Trophoblast cell (in vitro differentiated cells and primary cell): ENCODE data around the gene LRRC56.

ENCODE experiments used
- DNase-seq, 2 donors: peaks; one replicate each; pipeline ENCODE4 v3.0.0-alpha.2; 2016
- H2AFZ ChIP-seq: 2 replicates; pipeline ENCODE4 v1.6.1; 2013; ENCODE audit warnings: low read length, moderate library complexity, mild to moderate bottlenecking; ENCODE audit not compliant: insufficient read depth, poor library complexity
- H2AK5ac ChIP-seq: 2 replicates; pipeline ENCODE4 v1.6.1; 2013; ENCODE audit warnings: mild to moderate bottlenecking, low read length
- H2BK120ac ChIP-seq: 2 replicates; pipeline ENCODE4 v1.6.1; 2013; ENCODE audit warnings: low read length, mild to moderate bottlenecking, moderate library complexity; ENCODE audit not compliant: insufficient read depth, poor library complexity
- H2BK12ac ChIP-seq: 2 replicates; pipeline ENCODE4 v1.6.1; 2013; ENCODE audit warnings: mild to moderate bottlenecking, low read length, moderate library complexity
- H2BK5ac ChIP-seq: 2 replicates; pipeline ENCODE4 v1.6.1; 2013; ENCODE audit warnings: low read length, low read depth, moderate library complexity, mild to moderate bottlenecking; ENCODE audit not compliant: poor library complexity
- H3K14ac ChIP-seq: 2 replicates; pipeline ENCODE4 v1.6.1; 2013; ENCODE audit warnings: mild to moderate bottlenecking, low read length
- H3K18ac ChIP-seq: 2 replicates; pipeline ENCODE4 v1.6.1; 2013; ENCODE audit warnings: mild to moderate bottlenecking, low read length
- H3K23ac ChIP-seq: 2 replicates; pipeline ENCODE4 v1.6.1; 2013; ENCODE audit warnings: low read length
- H3K27ac ChIP-seq: 2 replicates; pipeline ENCODE4 v1.5.1; 2013; ENCODE audit warnings: low read depth, mild to moderate bottlenecking, inconsistent platforms, low read length, moderate library complexity
- H3K27me3 ChIP-seq: 2 replicates; pipeline ENCODE4 v1.6.1; 2013; ENCODE audit warnings: inconsistent platforms, mild to moderate bottlenecking, low read length, moderate library complexity; ENCODE audit not compliant: insufficient read depth
- H3K36me3 ChIP-seq, 2 experiments: 1 replicate in 1 of 2; 2 replicates in 1 of 2; pipeline ENCODE4 v1.6.1; 2013; ENCODE audit warnings: low read length in 2 of 2, mild to moderate bottlenecking in 2 of 2, moderate library complexity in 1 of 2; ENCODE audit not compliant: insufficient read depth in 2 of 2, control insufficient read depth in 1 of 2
- H3K4ac ChIP-seq: 2 replicates; pipeline ENCODE4 v1.6.1; 2013; ENCODE audit warnings: low read depth, mild to moderate bottlenecking, low read length, moderate library complexity
- H3K4me1 ChIP-seq, 2 experiments: 1 replicate in 1 of 2; 2 replicates in 1 of 2; pipeline ENCODE4 v1.6.1; 2013; ENCODE audit warnings: low read length in 2 of 2, mild to moderate bottlenecking in 2 of 2, moderate library complexity in 1 of 2; ENCODE audit not compliant: insufficient read depth in 2 of 2, control insufficient read depth in 1 of 2
- H3K4me2 ChIP-seq: 2 replicates; pipeline ENCODE4 v1.6.1; 2013; ENCODE audit warnings: inconsistent platforms, mild to moderate bottlenecking, low read length, moderate library complexity
- H3K4me3 ChIP-seq: 2 replicates; pipeline ENCODE4 v1.5.1; 2013; ENCODE audit warnings: mild to moderate bottlenecking, low read depth, low read length, inconsistent platforms
- H3K79me1 ChIP-seq: one replicate; pipeline ENCODE4 v1.6.1; 2013; ENCODE audit warnings: low read length
- H3K79me2 ChIP-seq: 2 replicates; pipeline ENCODE4 v1.6.1; 2013; ENCODE audit warnings: low read length, mild to moderate bottlenecking; ENCODE audit not compliant: control insufficient read depth, insufficient read depth, poor library complexity
- H3K9ac ChIP-seq: 2 replicates; pipeline ENCODE4 v1.6.1; 2013; ENCODE audit warnings: mild to moderate bottlenecking, low read length
- H3K9me3 ChIP-seq: 2 replicates; pipeline ENCODE4 v1.6.1; 2013; ENCODE audit warnings: low read depth, mild to moderate bottlenecking, control low read depth, inconsistent platforms, low read length; ENCODE audit not compliant: insufficient read depth
- H4K12ac ChIP-seq: 2 replicates; pipeline ENCODE4 v1.6.1; 2013; ENCODE audit warnings: low read depth, mild to moderate bottlenecking, low read length, moderate library complexity
- H4K8ac ChIP-seq: 2 replicates; pipeline ENCODE4 v1.6.1; 2013; ENCODE audit warnings: low read depth, mild to moderate bottlenecking, low read length, moderate library complexity
- H4K91ac ChIP-seq: one replicate; pipeline ENCODE4 v1.6.1; 2013; ENCODE audit warnings: low read depth, mild to moderate bottlenecking, low read length, moderate library complexity
- WGBS: extraction: QIAGEN DNeasy Blood & Tissue Kit; methylation state at CpG from one replicate; pipeline ENCODE4 v1.1.7; 2013; ENCODE audit warnings: missing lambda C conversion rate; ENCODE audit not compliant: insufficient read length, insufficient coverage; ENCODE audit errors: extremely low coverage; 5-methylcytosine and 5-hydroxymethylcytosine counted together

LRRC56 gene

DNA sequence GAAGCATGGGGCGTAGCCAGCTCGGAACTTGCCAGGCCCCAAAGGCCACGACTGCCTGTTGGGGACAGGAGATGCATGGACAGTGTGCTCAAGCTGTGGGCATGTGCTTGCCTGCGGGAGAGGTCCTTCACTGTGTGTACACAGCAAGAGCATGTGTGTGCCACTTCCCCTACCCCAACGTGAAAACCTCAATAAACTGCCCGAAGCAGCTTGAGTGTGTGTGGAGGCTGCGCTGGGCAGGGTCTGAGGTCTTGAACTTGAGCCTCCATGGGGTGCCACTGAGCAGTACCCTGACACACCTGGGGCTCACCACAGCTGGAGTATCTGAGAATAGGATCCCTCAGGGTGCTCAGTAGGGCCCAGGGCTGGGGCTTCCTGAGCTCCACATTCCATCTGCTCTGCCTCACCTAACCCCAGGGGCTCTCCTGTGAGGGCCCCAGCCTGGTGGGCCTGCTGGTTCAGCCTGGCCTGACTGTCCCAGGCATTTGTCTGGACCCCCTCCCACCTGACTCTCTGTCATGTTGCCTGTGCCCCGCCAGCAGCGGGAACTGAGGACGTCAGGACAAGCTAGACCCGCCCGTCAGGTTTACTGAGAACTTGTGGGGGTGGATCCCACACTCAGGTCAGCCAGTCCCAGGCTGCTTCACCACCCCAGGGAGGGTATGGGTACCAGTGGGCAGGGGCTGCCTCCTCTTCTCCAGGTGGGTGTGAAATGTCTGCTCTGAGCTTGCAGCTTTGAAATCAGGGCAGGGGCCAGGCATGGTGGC, 26.7 kb downstream of the LRRC56 start:
- H3K9me3 ChIP-seq, result peaks cover 8% of the 10 kb centered on the region
- H3K14ac ChIP-seq, result peak overlapping the region; percentile 38
- H3K23ac ChIP-seq, result no peak overlapping the region
- H2AK5ac ChIP-seq, result no peak overlapping the region
- H2BK120ac ChIP-seq, result peak overlapping the region; percentile 25
- peaks cover 49 to 62% of the 10 kb centered on the region in 2 experiments for H3K4me1 ChIP-seq
- H3K27ac ChIP-seq, result peak overlapping the region; percentile 49
- H3K36me3 ChIP-seq, result peaks cover 16 to 22% of the 10 kb centered on the region in 2 experiments
- peak overlapping the region; percentile 34 for H3K18ac ChIP-seq
- peak; percentile 83 to 87 for DNase-seq
- peaks cover 25% of the 10 kb centered on the region for H3K79me2 ChIP-seq
- H4K12ac ChIP-seq, result no peak overlapping the region
- H4K91ac ChIP-seq, result peak overlapping the region; percentile 52
- H3K27me3 ChIP-seq, result no peaks in the 10 kb centered on the region
- H2BK12ac ChIP-seq, result peak overlapping the region; percentile 19
- peak overlapping the region; percentile 55 for H2BK5ac ChIP-seq
- H3K9ac ChIP-seq, result no peak overlapping the region
- WGBS, result no CpG with 5 or more reads among the region's 12 CpGs
- H3K79me1 ChIP-seq, result peaks cover 43% of the 10 kb centered on the region
- no peak overlapping the region for H3K4ac ChIP-seq
- H4K8ac ChIP-seq, result peak overlapping the region; percentile 5
- peak overlapping the region; percentile 0 for H3K4me3 ChIP-seq
- H3K4me2 ChIP-seq, result peak overlapping the region; percentile 3
- H2AFZ ChIP-seq, result no peak overlapping the region

DNA sequence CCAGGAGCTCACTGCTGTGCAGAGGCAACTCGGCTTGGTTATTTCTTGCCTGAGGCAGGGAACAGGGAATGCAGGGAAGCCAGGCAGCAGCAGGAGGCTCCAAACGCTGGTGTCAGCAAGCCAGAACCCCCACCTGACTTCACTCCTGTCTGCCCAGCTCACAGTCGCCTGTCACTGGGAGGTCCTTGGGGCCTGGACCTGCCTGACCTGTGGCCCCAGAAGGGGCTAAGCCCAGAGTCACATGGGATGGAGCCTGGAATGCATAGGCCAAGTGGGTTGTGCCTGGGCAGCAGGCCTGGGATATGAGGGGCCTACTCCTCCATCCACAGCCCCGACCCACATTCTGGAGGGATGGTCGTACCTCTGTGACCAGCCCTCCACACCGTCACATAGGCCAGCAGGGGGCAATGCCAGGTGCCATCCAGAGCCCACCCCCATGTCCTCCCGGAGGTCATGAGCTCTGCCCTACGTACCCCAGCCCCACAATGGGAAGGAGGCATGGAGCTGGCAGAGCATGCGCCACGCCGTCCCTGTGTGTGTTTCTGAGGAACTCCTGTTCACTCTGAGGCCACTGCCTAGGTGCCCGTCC, 28.7 kb downstream of the LRRC56 start:
- Histone ChIP-seq H2BK12ac (peak overlapping the region; percentile 63), H2BK5ac (peak overlapping the region; percentile 3), H3K9me3 (peaks cover 8% of the 10 kb centered on the region), H2BK120ac (peak overlapping the region; percentile 14), H3K18ac (peak overlapping the region; percentile 22), H3K4me3 (no peak overlapping the region), H4K91ac (peak overlapping the region; percentile 36), H4K12ac (no peak overlapping the region), H3K4me1 (peaks cover 48 to 62% of the 10 kb centered on the region in 2 experiments), H3K79me2 (peaks cover 20% of the 10 kb centered on the region), H3K4ac (peak overlapping the region; percentile 13), H3K79me1 (peaks cover 37% of the 10 kb centered on the region), H3K27me3 (no peaks in the 10 kb centered on the region), H3K14ac (peak overlapping the region; percentile 54), H3K4me2 (no peak overlapping the region), H3K27ac (peak overlapping the region; percentile 56), H3K9ac (no peak overlapping the region), H2AFZ (no peak overlapping the region), H3K36me3 (peaks cover 16 to 22% of the 10 kb centered on the region in 2 experiments), H3K23ac (no peak overlapping the region), H4K8ac (peak overlapping the region; percentile 40), H2AK5ac (peak overlapping the region; percentile 5)
- DNase-seq, result peak; percentile 68 to 85
- no CpG with 5 or more reads among the region's 12 CpGs for WGBS

DNA sequence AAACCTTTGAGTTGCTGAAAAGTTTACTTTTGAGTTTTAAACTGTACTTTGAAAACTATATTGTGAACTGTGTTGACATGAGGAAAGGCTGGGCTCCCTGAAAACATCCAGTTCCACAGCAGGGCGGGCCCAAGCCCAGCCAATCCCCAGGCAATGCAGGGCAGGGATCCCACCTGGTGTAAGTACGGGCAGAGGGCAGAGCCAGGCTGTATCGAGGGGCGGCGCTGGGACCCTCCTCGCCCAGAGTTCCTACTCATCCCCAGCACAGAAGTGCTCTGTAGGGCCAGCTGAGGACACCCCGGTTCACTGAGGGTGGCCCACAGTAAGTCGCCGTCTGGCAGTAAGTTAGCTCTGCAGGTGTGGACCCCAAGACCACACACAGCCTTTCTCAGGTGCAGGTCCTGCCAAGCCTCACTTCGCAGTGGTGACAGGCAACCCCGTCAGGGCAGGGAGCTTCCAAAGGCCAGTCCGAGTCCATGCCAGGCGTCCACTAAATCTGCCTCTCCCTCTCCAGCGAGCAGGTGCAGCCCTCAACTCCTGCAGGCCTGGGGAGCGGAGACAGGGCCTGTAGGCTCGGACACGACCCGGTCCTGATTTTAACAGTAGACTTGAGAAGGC, 29.8 kb downstream of the LRRC56 start:
- H3K9ac ChIP-seq, result peak overlapping the region; percentile 49
- H3K79me2 ChIP-seq, result peaks cover 9% of the 10 kb centered on the region
- H3K79me1 ChIP-seq, result peaks cover 26% of the 10 kb centered on the region
- no peak overlapping the region for H3K14ac ChIP-seq
- no peak overlapping the region for H4K8ac ChIP-seq
- H2BK120ac ChIP-seq, result no peak overlapping the region
- no peak overlapping the region for H3K23ac ChIP-seq
- H2BK12ac ChIP-seq, result no peak overlapping the region
- peak overlapping the region; percentile 99 for H3K4me2 ChIP-seq
- H3K27me3 ChIP-seq, result no peaks in the 10 kb centered on the region
- WGBS, result no CpG with 5 or more reads among the region's 18 CpGs
- H3K27ac ChIP-seq, result no peak overlapping the region
- H3K4me3 ChIP-seq, result peak overlapping the region; percentile 18
- H2BK5ac ChIP-seq, result no peak overlapping the region
- peaks cover 16 to 19% of the 10 kb centered on the region in 2 experiments for H3K36me3 ChIP-seq
- H3K18ac ChIP-seq, result peak overlapping the region; percentile 51
- H4K12ac ChIP-seq, result no peak overlapping the region
- peaks cover 6% of the 10 kb centered on the region for H3K9me3 ChIP-seq
- H3K4me1 ChIP-seq, result peaks cover 45 to 63% of the 10 kb centered on the region in 2 experiments
- DNase-seq, result no peak
- no peak overlapping the region for H4K91ac ChIP-seq
- peak overlapping the region; percentile 84 for H3K4ac ChIP-seq
- no peak overlapping the region for H2AFZ ChIP-seq
- peak overlapping the region; percentile 32 for H2AK5ac ChIP-seq

DNA sequence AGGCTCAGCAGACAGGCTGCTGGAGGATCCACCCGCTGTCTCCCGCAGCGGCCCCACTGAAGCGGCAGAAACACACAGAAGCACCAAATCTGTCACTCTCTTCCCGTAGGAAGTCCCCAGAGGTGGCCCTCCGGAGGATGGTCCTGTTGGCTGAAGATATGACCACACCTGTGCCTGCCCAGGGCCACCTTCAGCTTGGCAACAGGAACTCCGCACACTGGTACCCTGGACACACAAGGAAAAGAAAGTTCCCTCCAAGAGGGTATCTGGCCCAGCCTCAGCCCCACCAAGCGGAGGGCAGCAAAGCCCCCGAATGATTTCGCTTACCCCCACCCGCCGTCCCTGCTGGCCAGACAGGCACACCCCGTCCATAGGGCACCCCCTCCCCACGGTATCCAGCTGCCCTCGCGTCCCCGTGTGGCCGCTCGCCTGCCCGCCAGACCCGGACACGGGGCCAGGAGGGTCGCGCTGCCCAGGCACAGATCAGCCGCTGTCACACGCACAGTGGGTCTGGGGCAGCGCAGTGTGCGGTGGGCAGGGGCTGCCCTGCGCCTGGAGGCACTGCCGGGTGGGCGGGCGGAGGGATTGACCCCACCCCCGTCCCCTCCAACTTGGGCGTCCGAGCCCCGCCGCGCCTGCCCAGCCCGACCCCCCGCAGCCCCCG, 30.4 kb downstream of the LRRC56 start:
- H3K36me3 ChIP-seq, result peaks cover 12 to 15% of the 10 kb centered on the region in 2 experiments
- H3K27ac ChIP-seq, result peak overlapping the region; percentile 59
- DNase-seq, result peak in 1 of 2 donors; percentile 34

More for the DNA sequence above, 30.4 kb downstream of the LRRC56 start:
- peaks cover 38 to 58% of the 10 kb centered on the region in 2 experiments for H3K4me1 ChIP-seq
- peak overlapping the region; percentile 51 for H3K18ac ChIP-seq
- peak overlapping the region; percentile 45 for H4K12ac ChIP-seq
- no peaks in the 10 kb centered on the region for H3K27me3 ChIP-seq
- peak overlapping the region; percentile 19 for H2BK12ac ChIP-seq
- peak overlapping the region; percentile 32 for H2AK5ac ChIP-seq
- peaks cover 25% of the 10 kb centered on the region for H3K79me1 ChIP-seq
- peak overlapping the region; percentile 99 for H3K4me2 ChIP-seq
- H2BK5ac ChIP-seq, result peak overlapping the region; percentile 13
- H2AFZ ChIP-seq, result peak overlapping the region; percentile 26
- peak overlapping the region; percentile 21 for H2BK120ac ChIP-seq
- H3K4ac ChIP-seq, result peak overlapping the region; percentile 84
- WGBS, result no CpG with 5 or more reads among the region's 41 CpGs
- peaks cover 9% of the 10 kb centered on the region for H3K79me2 ChIP-seq
- peak overlapping the region; percentile 30 for H4K8ac ChIP-seq
- H4K91ac ChIP-seq, result peak overlapping the region; percentile 52
- H3K23ac ChIP-seq, result no peak overlapping the region
- peak overlapping the region; percentile 31 for H3K9ac ChIP-seq
- peaks cover 6% of the 10 kb centered on the region for H3K9me3 ChIP-seq
- peak overlapping the region; percentile 84 for H3K14ac ChIP-seq
- H3K4me3 ChIP-seq, result peak overlapping the region; percentile 91
